Prostate gland (tissue), 2 donors: ENCODE data around the gene AMIGO2.

ENCODE experiments used
- POLR2A ChIP-seq: fragments of 450-650 bp; IDR thresholded peaks from one replicate; pipeline ENCODE4 v1.6.1; 2016; ENCODE audit warnings: antibody characterized with exemption, mild to moderate bottlenecking
- POLR2AphosphoS5 ChIP-seq: sonication (generic); formaldehyde crosslinking; IDR thresholded peaks from one replicate; pipeline ENCODE4 v1.6.1; 2017; ENCODE audit warnings: antibody characterized with exemption
- TF ChIP-seq, protein P1 (sequence below), 4 experiments: fragments of 200-600 bp in 2 of 4; fragments of 450-650 bp in 2 of 4; sonication (generic) in 2 of 4; IDR thresholded peaks; 1 replicate in 3 of 4; 2 replicates in 1 of 4; pipeline ENCODE4 v1.5.1; 2016 to 2019; ENCODE audit warnings: antibody characterized with exemption in 4 of 4, mild to moderate bottlenecking in 2 of 4, moderate library complexity in 2 of 4

DNA sequence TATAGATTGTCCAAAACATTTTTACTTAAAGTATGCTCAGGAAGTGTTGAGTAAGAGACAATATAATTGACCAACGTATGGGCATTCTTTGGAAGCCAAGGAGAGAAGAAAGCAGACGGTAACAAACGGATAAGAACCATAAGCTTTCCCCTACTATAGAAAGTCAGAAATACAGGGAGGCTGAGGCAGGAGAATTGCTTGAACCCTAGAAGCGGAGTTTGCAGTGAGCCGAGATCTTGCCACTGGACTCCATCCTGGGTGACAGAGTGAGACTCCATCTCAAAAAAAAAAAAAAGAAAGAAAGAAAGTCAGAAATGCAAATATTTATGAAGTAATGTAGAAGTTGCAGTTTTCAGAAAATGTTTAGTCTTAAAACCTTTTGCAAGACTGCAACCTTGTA, 51.6 kb downstream of the AMIGO2 start:
- TF ChIP-seq, protein P1, sequence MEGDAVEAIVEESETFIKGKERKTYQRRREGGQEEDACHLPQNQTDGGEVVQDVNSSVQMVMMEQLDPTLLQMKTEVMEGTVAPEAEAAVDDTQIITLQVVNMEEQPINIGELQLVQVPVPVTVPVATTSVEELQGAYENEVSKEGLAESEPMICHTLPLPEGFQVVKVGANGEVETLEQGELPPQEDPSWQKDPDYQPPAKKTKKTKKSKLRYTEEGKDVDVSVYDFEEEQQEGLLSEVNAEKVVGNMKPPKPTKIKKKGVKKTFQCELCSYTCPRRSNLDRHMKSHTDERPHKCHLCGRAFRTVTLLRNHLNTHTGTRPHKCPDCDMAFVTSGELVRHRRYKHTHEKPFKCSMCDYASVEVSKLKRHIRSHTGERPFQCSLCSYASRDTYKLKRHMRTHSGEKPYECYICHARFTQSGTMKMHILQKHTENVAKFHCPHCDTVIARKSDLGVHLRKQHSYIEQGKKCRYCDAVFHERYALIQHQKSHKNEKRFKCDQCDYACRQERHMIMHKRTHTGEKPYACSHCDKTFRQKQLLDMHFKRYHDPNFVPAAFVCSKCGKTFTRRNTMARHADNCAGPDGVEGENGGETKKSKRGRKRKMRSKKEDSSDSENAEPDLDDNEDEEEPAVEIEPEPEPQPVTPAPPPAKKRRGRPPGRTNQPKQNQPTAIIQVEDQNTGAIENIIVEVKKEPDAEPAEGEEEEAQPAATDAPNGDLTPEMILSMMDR (IDR thresholded peaks at IDR 0.05) = no peak
- no peak for TF ChIP-seq POLR2A
- no peak for TF ChIP-seq POLR2AphosphoS5
